Suprapubic skin (tissue), 4 donors: ENCODE measurements around the gene POU2AF3. TPM values are rescaled to one million over a fixed set of nuclear protein-coding genes. Genes with fewer than 3 reads are reported as not detected.
"Not testable (repeated sequence)": the region's sequence is repeated elsewhere in the genome, so short reads cannot be mapped to it uniquely, and the experiment has no call there.

ENCODE experiments used
- DNase-seq, 2 donors: peaks; one replicate each; pipeline ENCODE4 v3.0.0-alpha.2; 2019; ENCODE audit warnings: low spot score in 2 of 2
- H3K27ac ChIP-seq: fragments of 200-600 bp; sonication (generic); one replicate; pipeline ENCODE4 v1.5.1; 2019
- H3K27me3 ChIP-seq: fragments of 200-600 bp; sonication (generic); one replicate; pipeline ENCODE4 v1.5.1; 2019
- H3K36me3 ChIP-seq: fragments of 200-600 bp; sonication (generic); one replicate; pipeline ENCODE4 v1.5.1; 2019
- H3K4me1 ChIP-seq: fragments of 200-600 bp; sonication (generic); one replicate; pipeline ENCODE4 v1.5.1; 2019
- H3K4me3 ChIP-seq: fragments of 200-600 bp; sonication (generic); one replicate; pipeline ENCODE4 v1.5.1; 2019; ENCODE audit warnings: mild to moderate bottlenecking
- H3K9me3 ChIP-seq: fragments of 200-600 bp; sonication (generic); one replicate; pipeline ENCODE4 v1.5.1; 2019
- EP300 ChIP-seq: sonication (generic); formaldehyde crosslinking; IDR thresholded peaks from one replicate; pipeline ENCODE4 v1.6.1; 2017; ENCODE audit warnings: antibody characterized with exemption
- POLR2A ChIP-seq, 2 donors: fragments of 450-650 bp; IDR thresholded peaks; one replicate each; pipeline ENCODE4 v1.6.1; 2017; ENCODE audit warnings: antibody characterized with exemption in 2 of 2, mild to moderate bottlenecking in 2 of 2, moderate library complexity in 2 of 2
- POLR2AphosphoS5 ChIP-seq, 3 donors: sonication (generic); formaldehyde crosslinking; IDR thresholded peaks; one replicate each; pipeline ENCODE4 v1.6.1; 2017; ENCODE audit warnings: antibody characterized with exemption in 3 of 3
- WGBS: methylation state at CpG from one replicate; pipeline ENCODE4 v1.1.5; 2018; 5-methylcytosine and 5-hydroxymethylcytosine counted together
- total RNA-seq, 4 donors: library from RNA; depleted of rRNA; stranded (reverse); fragments of >200 nt; gene quantifications; one replicate each; pipeline ENCODE4 v1.1.0, GENCODE V29; 2016
- TF ChIP-seq, protein P1 (sequence below), 2 donors: fragments of 200-600 bp in 1 of 2; fragments of 450-650 bp in 1 of 2; sonication (generic) in 1 of 2; IDR thresholded peaks; one replicate each; pipeline ENCODE4 v1.5.1; 2016 to 2019; ENCODE audit warnings: antibody characterized with exemption in 2 of 2, mild to moderate bottlenecking in 1 of 2, moderate library complexity in 1 of 2

Gene POU2AF3
- total RNA-seq, 4 donors from 2014 or later: 0.89 TPM; not detected in 3

DNA sequence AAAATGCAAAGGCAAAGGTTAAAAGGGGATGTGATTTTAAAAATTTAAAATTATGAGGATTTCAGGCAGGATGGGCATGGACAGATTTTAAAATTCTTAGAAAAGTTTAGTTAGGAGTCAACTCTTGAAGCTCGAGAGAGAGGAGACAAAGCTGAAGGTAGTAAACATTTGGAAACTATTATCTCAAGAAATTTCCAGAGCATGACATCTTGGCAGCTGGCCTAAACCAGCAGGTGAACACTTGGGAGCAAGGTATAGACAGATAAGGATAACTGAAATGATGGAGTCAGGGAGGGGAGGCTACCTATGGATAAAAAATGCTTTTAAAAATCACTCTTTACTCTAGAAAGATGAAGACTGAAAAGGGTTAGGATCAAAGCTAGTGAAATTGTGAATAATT is 13.7 kb downstream of the POU2AF3 start:
- TF ChIP-seq, protein P1, sequence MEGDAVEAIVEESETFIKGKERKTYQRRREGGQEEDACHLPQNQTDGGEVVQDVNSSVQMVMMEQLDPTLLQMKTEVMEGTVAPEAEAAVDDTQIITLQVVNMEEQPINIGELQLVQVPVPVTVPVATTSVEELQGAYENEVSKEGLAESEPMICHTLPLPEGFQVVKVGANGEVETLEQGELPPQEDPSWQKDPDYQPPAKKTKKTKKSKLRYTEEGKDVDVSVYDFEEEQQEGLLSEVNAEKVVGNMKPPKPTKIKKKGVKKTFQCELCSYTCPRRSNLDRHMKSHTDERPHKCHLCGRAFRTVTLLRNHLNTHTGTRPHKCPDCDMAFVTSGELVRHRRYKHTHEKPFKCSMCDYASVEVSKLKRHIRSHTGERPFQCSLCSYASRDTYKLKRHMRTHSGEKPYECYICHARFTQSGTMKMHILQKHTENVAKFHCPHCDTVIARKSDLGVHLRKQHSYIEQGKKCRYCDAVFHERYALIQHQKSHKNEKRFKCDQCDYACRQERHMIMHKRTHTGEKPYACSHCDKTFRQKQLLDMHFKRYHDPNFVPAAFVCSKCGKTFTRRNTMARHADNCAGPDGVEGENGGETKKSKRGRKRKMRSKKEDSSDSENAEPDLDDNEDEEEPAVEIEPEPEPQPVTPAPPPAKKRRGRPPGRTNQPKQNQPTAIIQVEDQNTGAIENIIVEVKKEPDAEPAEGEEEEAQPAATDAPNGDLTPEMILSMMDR (IDR thresholded peaks at IDR 0.05): no peak
- no peak for TF ChIP-seq POLR2AphosphoS5 (IDR thresholded peaks at IDR 0.05)
- TF ChIP-seq EP300: no peak
- no peak for TF ChIP-seq POLR2A (IDR thresholded peaks at IDR 0.05)
- 68% methylated on average over 1 of the region's 1 CpG for WGBS
- Histone ChIP-seq H3K27me3 (peaks cover 24% of the 10 kb centered on the region), H3K4me1 (no peaks in the 10 kb centered on the region), H3K36me3 (no peaks in the 10 kb centered on the region), H3K27ac (no peak overlapping the region), H3K4me3 (no peak overlapping the region), H3K9me3 (no peaks in the 10 kb centered on the region)
- no peak for DNase-seq

DNA sequence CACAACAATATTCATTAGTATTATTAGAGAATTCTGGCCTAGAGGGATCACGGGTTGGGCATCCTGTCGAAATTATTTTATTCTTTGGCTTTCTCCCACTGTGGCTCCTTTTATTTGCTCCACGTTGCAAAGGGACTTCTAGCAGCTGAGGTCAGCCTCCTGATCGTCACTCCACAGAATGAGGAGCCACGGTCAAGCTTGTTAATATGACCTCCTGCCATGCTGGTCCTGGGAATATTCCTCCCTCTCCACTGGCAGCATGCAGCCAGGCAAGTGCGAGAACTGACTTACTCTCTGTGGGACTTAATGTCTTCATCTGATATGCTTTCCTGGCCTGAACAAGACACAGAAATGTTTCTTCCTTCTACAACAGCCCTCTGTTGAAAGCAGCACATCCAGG is 20.9 kb downstream of the POU2AF3 start:
- no peak for TF ChIP-seq POLR2A (IDR thresholded peaks at IDR 0.05)
- TF ChIP-seq, protein P1 (IDR thresholded peaks at IDR 0.05): no peak
- no peak for TF ChIP-seq POLR2AphosphoS5 (IDR thresholded peaks at IDR 0.05)
- TF ChIP-seq EP300: no peak
- Histone ChIP-seq H3K36me3 (no peaks in the 10 kb centered on the region), H3K27ac (no peak overlapping the region), H3K4me3 (no peak overlapping the region), H3K9me3 (no peaks in the 10 kb centered on the region), H3K27me3 (peaks cover 3% of the 10 kb centered on the region), H3K4me1 (peaks cover under 1% of the 10 kb centered on the region)
- WGBS: 85% methylated on average over 6 of the region's 6 CpGs
- no peak for DNase-seq

DNA sequence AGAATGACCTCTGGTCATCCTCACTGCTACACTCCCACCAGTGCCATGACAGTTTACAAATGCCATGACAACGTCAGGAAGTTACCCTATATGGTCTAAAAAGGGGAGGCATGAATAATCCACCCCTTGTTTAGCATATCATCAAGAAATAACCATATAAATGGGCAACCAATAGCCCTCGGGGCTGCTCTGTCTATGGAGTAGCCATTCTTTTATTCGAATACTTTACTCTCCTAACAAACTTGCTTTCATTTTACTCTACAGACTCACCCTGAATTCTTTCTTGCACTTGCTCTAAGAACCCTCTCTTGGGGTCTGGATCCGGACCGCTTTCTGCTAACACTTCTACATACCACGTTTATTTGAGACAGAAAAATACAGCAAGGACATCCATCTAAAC is 21.9 kb downstream of the POU2AF3 start:
- H3K27me3 ChIP-seq, DNase-seq, H3K27ac ChIP-seq, H3K4me1 ChIP-seq, H3K36me3 ChIP-seq, H3K4me3 ChIP-seq, H3K9me3 ChIP-seq: not testable (repeated sequence)
- WGBS: 87% methylated on average over 6 of the region's 6 CpGs

DNA sequence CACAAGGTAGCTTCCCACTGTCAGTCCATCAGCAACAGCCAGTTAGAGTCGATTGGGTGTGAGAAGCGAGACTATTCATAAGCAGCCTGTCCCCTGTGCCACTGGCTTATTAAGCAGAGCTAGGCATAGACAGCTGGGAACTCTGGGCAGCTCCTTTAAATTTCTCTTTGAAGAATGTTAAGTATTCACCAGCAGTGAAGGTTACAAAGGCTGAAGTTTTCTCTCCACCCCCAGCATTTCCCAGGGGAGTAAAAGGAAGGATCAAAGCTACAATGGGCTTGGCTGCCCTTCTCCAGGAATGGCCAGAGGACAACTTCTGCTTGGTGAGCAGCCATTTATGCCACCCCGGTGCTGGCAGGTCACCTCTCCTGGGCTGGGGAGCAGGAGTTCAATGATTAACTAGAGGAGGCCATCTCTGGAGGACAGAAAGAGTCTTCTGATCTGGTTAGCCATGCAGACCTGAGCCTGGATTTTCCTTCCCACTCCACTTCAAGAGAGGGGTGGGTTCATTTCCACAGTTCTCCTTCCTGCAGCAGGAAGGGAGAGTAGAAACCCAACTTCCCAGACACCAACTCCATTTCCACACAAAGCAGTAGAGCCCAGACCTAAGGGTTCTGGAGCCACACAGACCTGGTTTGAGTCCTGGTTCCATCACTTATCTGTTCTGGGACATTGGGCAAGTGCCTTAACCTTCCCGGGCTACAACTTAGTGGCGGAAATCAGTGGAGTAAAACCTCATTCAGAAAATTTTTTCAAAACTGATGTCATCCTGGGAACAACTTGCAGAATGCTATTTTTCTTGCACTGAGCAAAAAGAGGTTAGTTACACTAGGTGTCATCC is 22.6 kb downstream of the POU2AF3 start:
- H3K9me3 ChIP-seq: no peaks in the 10 kb centered on the region
- no peak for DNase-seq
- H3K36me3 ChIP-seq: no peaks in the 10 kb centered on the region
- H3K4me1 ChIP-seq: peaks cover 7% of the 10 kb centered on the region
- peaks cover 3% of the 10 kb centered on the region for H3K27me3 ChIP-seq
- H3K4me3 ChIP-seq: no peak overlapping the region
- TF ChIP-seq POLR2A (IDR thresholded peaks at IDR 0.05) (no peak), EP300 (no peak), POLR2AphosphoS5 (IDR thresholded peaks at IDR 0.05) (no peak)
- TF ChIP-seq, protein P1 (IDR thresholded peaks at IDR 0.05): no peak
- WGBS: 86% methylated on average over 5 of the region's 5 CpGs
- no peak overlapping the region for H3K27ac ChIP-seq

DNA sequence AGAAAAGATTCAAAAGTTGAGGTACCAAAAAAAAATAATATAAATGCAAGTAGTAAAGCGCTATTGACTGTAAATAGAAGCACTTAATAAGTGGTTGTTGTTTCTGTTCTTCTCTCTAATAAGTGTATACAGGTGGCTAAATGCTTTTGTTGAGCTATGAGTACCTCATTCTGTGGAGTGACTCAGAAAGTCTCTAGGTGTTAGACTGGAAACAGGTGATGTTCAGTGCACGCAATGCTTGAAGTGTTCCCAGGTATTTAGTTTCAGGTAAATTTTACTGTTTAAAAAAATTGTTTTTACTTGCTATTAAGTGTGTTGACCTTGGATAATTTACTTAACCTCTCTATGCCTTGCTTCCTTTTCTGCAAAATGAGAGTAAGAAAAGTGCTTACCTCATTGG is 24.2 kb downstream of the POU2AF3 start:
- H3K9me3 ChIP-seq: no peaks in the 10 kb centered on the region
- H3K27ac ChIP-seq: no peak overlapping the region
- H3K36me3 ChIP-seq: no peaks in the 10 kb centered on the region
- 95% methylated on average over 2 of the region's 2 CpGs for WGBS
- H3K4me1 ChIP-seq: peaks cover 12% of the 10 kb centered on the region
- no peak for DNase-seq
- H3K4me3 ChIP-seq: no peak overlapping the region
- TF ChIP-seq, protein P1 (IDR thresholded peaks at IDR 0.05): no peak
- no peak for TF ChIP-seq POLR2A (IDR thresholded peaks at IDR 0.05)
- H3K27me3 ChIP-seq: peaks cover 3% of the 10 kb centered on the region
